Activated CD4-positive, alpha-beta T cell treated with anti-CD3 and anti-CD28 coated beads, Interleukin-2, amount 50 U/mL, for 48 hours (primary cell): Measurements from ENCODE around the gene SART3.

Experiments used
- DNase-seq, 2 experiments: peaks; one replicate each; pipeline ENCODE4 v3.0.0-alpha.2; 2020

SART3 gene

GRCh38 chr12:108560752-108561719, at the start of gene SART3:
Gene SART3, minus strand, starts transcription at chr12:108561173. Its CDS starts 19 bp downstream, at chr12:108561154.
- DNase-seq, result peak; percentile 84 to 86

GRCh38 chr12:108610336-108610815, 49.4 kb upstream of the SART3 start:
- DNase-seq, result no peak

- DNase-seq, result no peak
Observed at GRCh38 chr12:108609537-108610335, 48.8 kb upstream of the SART3 start.

- DNase-seq, result no peak
Observed at GRCh38 chr12:108608616-108609015, 47.6 kb upstream of the SART3 start.

- DNase-seq, result no peak
Observed at GRCh38 chr12:108607981-108608600, 47.1 kb upstream of the SART3 start.

- no peak for DNase-seq
Observed at GRCh38 chr12:108606492-108606891, 45.5 kb upstream of the SART3 start.

GRCh38 chr12:108605690-108606406, 44.9 kb upstream of the SART3 start:
- DNase-seq, result no peak

- DNase-seq, result no peak
Observed at GRCh38 chr12:108605000-108605689, 44.2 kb upstream of the SART3 start.

- no peak for DNase-seq
Observed at GRCh38 chr12:108604208-108604941, 43.4 kb upstream of the SART3 start.

GRCh38 chr12:108603743-108604142, 42.8 kb upstream of the SART3 start:
- no peak for DNase-seq

- no peak for DNase-seq
Observed at GRCh38 chr12:108602976-108603704, 42.2 kb upstream of the SART3 start.

- DNase-seq, result no peak
Observed at GRCh38 chr12:108602209-108602705, 41.3 kb upstream of the SART3 start.

- DNase-seq, result no peak
Observed at GRCh38 chr12:108600702-108601007, 39.7 kb upstream of the SART3 start.

- DNase-seq, result no peak
Observed at GRCh38 chr12:108599948-108600701, 39.2 kb upstream of the SART3 start.

GRCh38 chr12:108599541-108599940, 38.6 kb upstream of the SART3 start:
- no peak for DNase-seq

GRCh38 chr12:108598553-108599250, 37.7 kb upstream of the SART3 start:
- DNase-seq, result no peak

- no peak for DNase-seq
Observed at GRCh38 chr12:108597559-108598471, 36.8 kb upstream of the SART3 start, which contains the start of gene TMEM119. Gene TMEM119, minus strand, starts transcription at chr12:108598084. Its CDS starts 5,701 bp downstream, at chr12:108592383.
